ENCODE measurements around the gene NKAIN4. TPM values are rescaled to one million over a fixed set of nuclear protein-coding genes. Genes with fewer than 3 reads are reported as not detected.

NKAIN4 gene
- polyA plus RNA-seq, 1 donor (not counting 4 experiments of a cell fraction or from before 2014, with no cell fraction given): not detected

GRCh38 chr20:63297796-63298572 lies 43.7 kb upstream of the NKAIN4 start:
- Histone ChIP-seq H3K4me2 (ENCODE audit: control insufficient read depth, extremely low read depth, insufficient read depth, low read depth, low read length) (no peak overlapping the region), H3K27ac (ENCODE audit: control insufficient read depth, insufficient read depth, low read length) (no peak overlapping the region), H3K9ac (ENCODE audit: control insufficient read depth, extremely low read depth, insufficient read depth, low read length) (no peak overlapping the region), H3K9me1 (ENCODE audit: control insufficient read depth, extremely low read depth, insufficient read depth, low read length) (no peaks in the 10 kb centered on the region), H3K36me3 (ENCODE audit: control insufficient read depth in 2 of 2, extremely low read depth in 1 of 2, insufficient read depth in 2 of 2, low read length in 2 of 2) (no peaks in the 10 kb centered on the region), H3K4me3 (ENCODE audit: control insufficient read depth in 2 of 3, extremely low read depth in 1 of 3, insufficient read depth in 2 of 3, low read depth in 1 of 3, low read length in 3 of 3) (no peak overlapping the region), H3K27me3 (ENCODE audit: control insufficient read depth, extremely low read depth, insufficient read depth, low read length) (peaks cover 31% of the 10 kb centered on the region), H3K9me3 (ENCODE audit: control insufficient read depth, low read depth, low read length) (no peaks in the 10 kb centered on the region), H3K79me2 (ENCODE audit: control insufficient read depth, insufficient read depth, low read length) (no peaks in the 10 kb centered on the region), H2AFZ (ENCODE audit: control insufficient read depth, low read length) (no peak overlapping the region), H4K20me1 (ENCODE audit: control insufficient read depth, extremely low read depth, insufficient read depth, low read length) (no peaks in the 10 kb centered on the region), H3K4me1 (ENCODE audit: control insufficient read depth, extremely low read depth, insufficient read depth, low read length) (no peaks in the 10 kb centered on the region)
- FAIRE-seq (no peak), DNase-seq (ENCODE audit: low read depth, low spot score) (no peak)
- dilution Hi-C loops (cut with MboI; ENCODE audit: extremely low pct_ligation_motif_present, low sequenced_read_pairs): no loop called here
- TF ChIP-seq EZH2 (IDR thresholded peaks at IDR 0.05; ENCODE audit: low read length) (no peak), CTCF (optimal IDR thresholded peaks at IDR 0.05 in 1 of 3, IDR thresholded peaks at IDR 0.05 in 1 of 3, conservative IDR thresholded peaks at IDR 0.05 in 1 of 3; ENCODE audit: extremely low read depth in 1 of 3, insufficient read depth in 2 of 3, low read length in 3 of 3) (no peak)

DNA sequence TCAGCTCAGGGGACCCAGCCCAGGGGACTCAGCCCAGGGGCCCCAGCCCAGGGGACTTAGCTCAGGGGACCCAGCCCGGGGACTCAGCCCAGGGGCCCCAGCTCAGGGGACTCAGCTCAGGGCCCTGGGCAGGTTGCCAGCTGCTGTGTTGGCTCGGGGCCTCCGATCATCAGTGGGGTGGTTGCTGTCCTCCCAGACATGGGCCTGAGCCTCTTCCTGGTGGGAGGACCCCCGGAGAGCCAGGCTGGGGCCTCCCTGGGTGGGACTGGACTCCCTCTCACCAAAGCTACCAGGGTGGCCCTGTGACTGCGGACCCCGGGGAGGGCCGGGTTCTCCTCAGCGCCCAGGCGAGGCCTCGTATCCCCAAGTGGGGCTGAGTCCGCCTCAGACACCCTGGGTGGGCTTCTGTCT lies 43.1 kb upstream of the NKAIN4 start:
- H3K9me1 ChIP-seq (ENCODE audit: control insufficient read depth, extremely low read depth, insufficient read depth, low read length): no peaks in the 10 kb centered on the region
- no peak for TF ChIP-seq CTCF (optimal IDR thresholded peaks at IDR 0.05 in 1 of 3, IDR thresholded peaks at IDR 0.05 in 1 of 3, conservative IDR thresholded peaks at IDR 0.05 in 1 of 3; ENCODE audit: extremely low read depth in 1 of 3, insufficient read depth in 2 of 3, low read length in 3 of 3)
- no peak for TF ChIP-seq EZH2 (IDR thresholded peaks at IDR 0.05; ENCODE audit: low read length)
- no peak overlapping the region for H3K4me3 ChIP-seq (ENCODE audit: control insufficient read depth in 2 of 3, extremely low read depth in 1 of 3, insufficient read depth in 2 of 3, low read depth in 1 of 3, low read length in 3 of 3)

More for the DNA sequence above, 43.1 kb upstream of the NKAIN4 start:
- no peaks in the 10 kb centered on the region for H3K79me2 ChIP-seq (ENCODE audit: control insufficient read depth, insufficient read depth, low read length)
- DNase-seq (ENCODE audit: low read depth, low spot score) (no peak), FAIRE-seq (no peak)
- H3K36me3 ChIP-seq (ENCODE audit: control insufficient read depth in 2 of 2, extremely low read depth in 1 of 2, insufficient read depth in 2 of 2, low read length in 2 of 2): no peaks in the 10 kb centered on the region
- no peak overlapping the region for H3K9ac ChIP-seq (ENCODE audit: control insufficient read depth, extremely low read depth, insufficient read depth, low read length)
- H3K4me1 ChIP-seq (ENCODE audit: control insufficient read depth, extremely low read depth, insufficient read depth, low read length): no peaks in the 10 kb centered on the region
- peaks cover 30% of the 10 kb centered on the region for H3K27me3 ChIP-seq (ENCODE audit: control insufficient read depth, extremely low read depth, insufficient read depth, low read length)
- dilution Hi-C loops (cut with MboI; ENCODE audit: extremely low pct_ligation_motif_present, low sequenced_read_pairs): no loop called here
- H3K9me3 ChIP-seq (ENCODE audit: control insufficient read depth, low read depth, low read length): no peaks in the 10 kb centered on the region
- no peak overlapping the region for H3K27ac ChIP-seq (ENCODE audit: control insufficient read depth, insufficient read depth, low read length)
- no peak overlapping the region for H3K4me2 ChIP-seq (ENCODE audit: control insufficient read depth, extremely low read depth, insufficient read depth, low read depth, low read length)
- H4K20me1 ChIP-seq (ENCODE audit: control insufficient read depth, extremely low read depth, insufficient read depth, low read length): no peaks in the 10 kb centered on the region
- H2AFZ ChIP-seq (ENCODE audit: control insufficient read depth, low read length): no peak overlapping the region

Data from keratinocyte (primary cell).